Stimulated activated CD8-positive, alpha-beta memory T cell treated with anti-CD3 and anti-CD28 coated beads, Interleukin-7, amount 100 ng/mL, for 24 hours (primary cell): ENCODE measurements around the gene ZBTB20.

Experiments
- DNase-seq: peaks from one replicate; pipeline ENCODE4 v3.0.0-alpha.2; 2020; ENCODE audit warnings: low read depth

ZBTB20 gene

DNA sequence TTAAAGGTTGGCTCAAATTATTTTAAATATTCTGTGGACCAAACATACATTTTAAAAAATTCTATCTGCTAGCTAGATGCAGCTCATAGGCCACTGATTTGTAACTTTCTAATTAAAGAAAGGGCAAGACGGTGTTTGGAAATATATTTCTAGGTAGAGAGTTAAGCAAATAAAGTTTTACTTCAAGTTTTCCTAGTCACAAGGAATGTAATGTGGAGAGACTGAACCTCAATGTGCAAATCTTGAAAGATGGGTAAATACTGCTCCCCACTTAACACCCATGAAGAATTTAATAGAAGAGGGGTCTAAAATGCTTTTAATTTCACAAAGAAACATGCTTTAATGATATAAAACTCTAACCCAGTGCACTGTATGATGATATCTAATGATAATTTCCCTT, 678.0 kb downstream of the ZBTB20 start:
- no peak for DNase-seq

- DNase-seq = no peak
Measured at GRCh38 chr3:114466816-114467215, 680.3 kb downstream of the ZBTB20 start.

GRCh38 chr3:114466251-114466650, 680.8 kb downstream of the ZBTB20 start:
- no peak for DNase-seq

GRCh38 chr3:114464548-114464947, 682.5 kb downstream of the ZBTB20 start:
- DNase-seq = no peak

GRCh38 chr3:114462750-114463149, 684.3 kb downstream of the ZBTB20 start:
- no peak for DNase-seq

GRCh38 chr3:114460459-114460858, 686.6 kb downstream of the ZBTB20 start:
- DNase-seq = no peak

- no peak for DNase-seq
Measured at GRCh38 chr3:114456742-114457141, 690.3 kb downstream of the ZBTB20 start.

DNA sequence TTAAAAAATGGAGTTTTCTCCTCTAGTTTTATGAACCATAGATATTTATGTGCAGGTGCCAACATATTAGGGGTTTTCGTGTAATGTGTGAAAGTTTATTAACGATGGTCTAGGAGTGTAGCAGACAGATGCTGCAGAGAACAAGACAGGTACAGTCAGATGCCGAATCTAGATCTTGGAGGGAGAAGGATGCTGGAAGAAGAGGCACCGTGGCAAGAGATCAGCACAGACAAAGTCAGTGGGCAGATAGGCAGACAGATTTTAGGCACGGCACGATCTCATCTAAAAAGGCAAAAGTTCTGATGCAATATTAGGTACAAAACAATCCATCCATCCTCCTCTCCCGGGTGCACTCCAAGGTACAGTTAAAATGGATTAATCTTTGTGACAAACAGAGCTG, 691.7 kb downstream of the ZBTB20 start:
- DNase-seq = no peak

GRCh38 chr3:114454551-114455251, 692.4 kb downstream of the ZBTB20 start:
- DNase-seq = no peak

- DNase-seq = no peak
Measured at GRCh38 chr3:114453361-114453780, 693.7 kb downstream of the ZBTB20 start.

- no peak for DNase-seq
Measured at GRCh38 chr3:114452937-114453336, 694.2 kb downstream of the ZBTB20 start.

DNA sequence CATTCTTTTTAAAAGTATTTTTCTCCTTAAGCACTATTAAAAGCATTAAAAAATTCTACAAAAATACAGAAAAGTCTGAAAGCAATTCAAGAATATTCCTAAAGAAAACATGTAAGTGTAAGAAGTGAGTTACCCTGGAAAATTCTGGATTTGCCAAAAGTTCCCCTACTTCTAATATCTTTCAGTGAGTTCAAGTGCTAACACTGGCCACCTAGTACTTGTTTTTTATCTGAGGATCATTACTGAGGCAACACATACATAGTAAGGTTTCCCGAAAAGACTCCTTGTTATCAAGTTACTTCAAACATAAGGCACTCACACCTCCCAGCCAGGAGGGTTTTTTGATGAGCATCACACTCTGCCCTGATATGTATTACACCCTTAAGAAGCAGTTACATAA, 694.8 kb downstream of the ZBTB20 start:
- DNase-seq = no peak

DNA sequence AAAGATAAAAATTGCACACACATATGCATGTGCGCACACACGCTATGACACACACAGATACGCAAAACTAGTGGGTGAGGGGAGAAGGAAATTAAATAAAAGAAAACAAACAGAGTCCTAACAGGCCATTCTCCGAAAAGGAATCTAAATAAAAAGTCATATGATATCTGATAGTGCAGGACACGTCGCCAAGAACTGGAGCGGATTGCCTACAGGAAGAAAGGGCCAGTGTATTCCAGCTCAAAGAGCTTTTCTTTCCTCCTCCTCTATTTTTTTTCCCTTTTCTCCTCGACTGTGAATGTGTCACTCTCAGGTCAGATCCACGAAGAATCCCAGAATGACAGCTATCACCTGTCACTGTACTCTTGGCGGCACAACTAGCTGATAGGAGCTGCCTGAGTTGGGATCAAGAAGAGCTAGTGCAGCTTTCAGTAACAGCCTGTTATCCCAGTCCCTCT, 695.5 kb downstream of the ZBTB20 start:
- DNase-seq = no peak

DNA sequence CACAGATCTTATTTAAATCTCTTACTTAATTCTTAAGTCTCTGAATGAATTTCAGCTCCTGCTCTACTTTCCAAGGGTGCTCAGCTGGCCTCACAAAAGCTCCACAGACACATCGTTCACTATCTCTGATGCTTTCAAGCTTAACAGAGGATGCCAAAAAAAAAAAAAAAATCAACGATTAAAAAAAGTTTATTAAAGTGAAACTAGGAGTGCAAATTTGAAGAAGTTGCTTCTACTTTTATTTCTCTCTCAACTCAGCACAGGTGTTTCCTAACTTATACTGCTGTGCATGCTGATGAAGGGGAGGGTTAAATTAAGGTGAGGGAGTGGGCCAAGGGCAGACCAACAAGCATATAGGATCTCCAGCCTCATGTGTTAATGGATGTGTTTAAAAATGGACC, 696.0 kb downstream of the ZBTB20 start:
- DNase-seq = no peak

DNA sequence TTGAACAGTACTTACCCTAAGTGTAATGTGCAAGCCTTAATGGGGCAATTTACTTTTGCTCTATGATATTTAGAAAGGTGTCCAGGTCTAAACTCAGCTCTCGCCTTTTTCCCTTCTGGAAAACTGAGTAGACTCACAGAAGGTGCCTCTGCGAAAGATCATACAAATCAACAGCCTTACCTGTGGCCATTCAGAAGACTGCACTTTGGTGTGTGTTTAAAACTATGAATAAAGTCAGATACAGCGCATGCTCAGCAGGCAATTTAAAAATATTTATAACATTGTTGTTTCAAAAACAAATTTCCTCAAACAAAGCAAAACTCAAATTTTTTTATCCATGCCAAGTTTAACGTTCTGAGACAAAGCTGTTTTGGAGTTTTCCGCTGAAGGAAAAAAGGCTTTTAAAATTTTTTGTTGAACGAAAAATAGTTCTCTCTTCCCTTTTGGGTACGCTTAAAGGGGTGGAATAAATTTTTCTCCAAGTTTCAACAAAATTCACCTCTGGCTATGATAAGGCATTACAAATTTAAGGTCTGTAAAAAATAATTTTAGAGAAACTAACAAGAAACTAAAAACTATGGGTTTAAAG, 697.0 kb downstream of the ZBTB20 start:
- no peak for DNase-seq

- DNase-seq = no peak
Measured at GRCh38 chr3:114449271-114450007, 697.6 kb downstream of the ZBTB20 start.

GRCh38 chr3:114447950-114448479, 699.1 kb downstream of the ZBTB20 start:
- no peak for DNase-seq

DNA sequence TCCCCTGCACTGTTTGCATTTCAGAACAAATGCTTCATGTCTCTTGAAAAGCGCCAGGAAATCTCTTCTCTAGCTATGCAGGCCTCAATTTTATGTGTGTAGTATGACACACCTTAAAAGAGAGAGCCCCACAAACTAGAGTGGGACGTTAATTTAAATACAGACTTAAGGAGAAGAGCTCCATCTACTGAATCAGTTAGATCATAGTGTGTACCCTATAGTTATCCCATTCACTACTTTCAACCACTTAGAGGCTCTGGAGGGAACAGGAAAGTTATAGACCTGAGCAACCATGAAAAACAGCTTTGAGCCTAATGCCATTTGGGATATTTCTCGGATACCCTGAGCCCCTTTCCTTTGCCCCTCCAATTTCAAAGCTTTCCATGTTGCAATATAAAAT, 699.5 kb downstream of the ZBTB20 start:
- DNase-seq = no peak

DNA sequence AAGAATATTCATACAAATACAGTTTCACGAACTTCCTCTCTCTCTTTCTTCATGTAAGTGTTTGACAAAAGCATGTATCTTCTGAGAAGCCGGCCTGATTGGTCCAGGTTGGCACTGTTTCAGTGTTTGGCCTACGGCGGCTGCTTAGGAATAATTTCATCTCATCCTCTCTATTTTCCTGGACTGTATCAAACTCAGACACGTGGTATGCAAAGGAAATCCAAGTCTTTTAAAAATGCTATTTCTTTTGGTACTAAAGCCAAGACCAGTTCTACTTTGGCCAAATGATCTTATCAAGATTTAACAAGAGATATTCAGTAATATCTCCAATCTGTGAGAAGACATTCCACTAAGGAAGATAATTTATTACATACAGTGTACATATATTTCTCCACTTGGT, 700.5 kb downstream of the ZBTB20 start:
- no peak for DNase-seq

DNA sequence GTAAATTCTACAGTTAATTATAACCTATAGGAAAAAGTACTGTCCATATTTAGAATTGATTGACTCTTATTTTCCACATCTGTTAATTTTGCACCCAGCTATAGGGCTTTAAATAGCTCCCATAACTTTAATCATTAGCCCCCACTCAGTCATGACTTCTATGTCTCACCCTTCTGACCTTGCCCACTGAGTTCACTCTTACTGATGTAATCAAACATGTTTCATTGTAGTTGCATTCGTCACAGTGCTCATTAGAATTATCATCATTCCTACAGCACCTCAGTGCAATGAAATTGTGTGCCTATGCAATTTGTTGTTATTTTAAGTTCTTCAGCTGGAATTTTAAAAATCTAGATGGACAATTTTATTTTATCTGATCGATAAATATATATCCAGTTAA, 701.9 kb downstream of the ZBTB20 start:
- no peak for DNase-seq

DNA sequence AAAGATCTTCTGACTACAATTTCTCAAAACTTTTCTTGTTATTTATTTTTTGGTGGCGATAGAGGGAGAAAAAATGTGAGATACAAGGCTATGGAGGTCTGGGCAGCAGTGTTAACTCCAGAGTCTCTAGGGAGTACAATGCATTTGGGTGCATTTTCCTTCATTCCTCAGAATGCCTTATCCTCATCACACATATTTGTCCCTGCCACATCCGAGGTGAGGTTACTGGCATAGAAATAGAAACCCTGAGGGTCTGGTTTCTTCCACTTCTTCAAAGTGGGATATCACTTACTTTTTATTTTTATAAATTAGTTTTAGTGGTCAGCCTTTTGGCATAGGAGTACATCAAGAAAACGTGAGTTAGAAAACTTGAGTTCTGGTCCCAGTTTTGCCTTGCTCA, 702.9 kb downstream of the ZBTB20 start:
- no peak for DNase-seq

GRCh38 chr3:114442246-114442645, 704.8 kb downstream of the ZBTB20 start:
- no peak for DNase-seq

GRCh38 chr3:114441386-114441785, 705.7 kb downstream of the ZBTB20 start:
- no peak for DNase-seq
